PC-3 (cell line): Measurements from ENCODE around the gene KCTD17. TPM values are rescaled to one million over a fixed set of nuclear protein-coding genes. Genes with fewer than 3 reads are reported as not detected.
A peak's percentile ranks its signal among the peaks of the same experiment; 100 is the strongest.

ENCODE experiments used
- ATAC-seq: fragments of 200-7000 bp; cut with Tn5 transposase; 2 replicates; pipeline ENCODE4 v1.9.1; 2020; ENCODE audit warnings: mild to moderate bottlenecking, moderate library complexity
- BruUV-seq: library from RNA; stranded (reverse); fragments of 400-500 nt; replicated peaks from 2 replicates; lab custom pipeline; 2021; lab: Mats Ljungman, UMichigan
- CTCF ChIA-PET: fragments of 300-600 bp; sonication (Branson Sonifier 250); formaldehyde crosslinking; loops from one replicate; lab custom pipeline; 2022; ENCODE audit warnings: antibody characterized with exemption; lab: Charles Lee
- POLR2A ChIA-PET: fragments of 300-600 bp; sonication (Branson Sonifier 250); formaldehyde crosslinking; loops from one replicate; lab custom pipeline; 2022; ENCODE audit warnings: antibody characterized with exemption; ENCODE audit not compliant: unreplicated experiment; lab: Charles Lee
- DNase-seq: peaks from one replicate; pipeline ENCODE4 v3.0.0-alpha.2; 2015
- H2AFZ ChIP-seq: fragments of 300-600 bp; sonication (generic); 2 replicates; pipeline ENCODE4 v1.6.0; 2016; ENCODE audit warnings: antibody characterized with exemption, low read length
- H3F3A ChIP-seq: fragments of 300-600 bp; sonication (generic); one replicate; pipeline ENCODE4 v1.6.0; 2017; ENCODE audit warnings: antibody characterized with exemption, low read length, control low read depth, mild to moderate bottlenecking; ENCODE audit not compliant: unreplicated experiment
- H3K27ac ChIP-seq: fragments of 300-600 bp; sonication (generic); 2 replicates; pipeline ENCODE4 v1.5.1; 2016; ENCODE audit warnings: mild to moderate bottlenecking, low read length
- H3K27me3 ChIP-seq: fragments of 300-600 bp; sonication (generic); 2 replicates; pipeline ENCODE4 v1.6.1; 2016; ENCODE audit warnings: low read length, mixed read lengths
- H3K36me3 ChIP-seq: fragments of 300-600 bp; sonication (generic); 2 replicates; pipeline ENCODE4 v1.6.1; 2016; ENCODE audit warnings: low read depth, mixed run types, low read length, mixed read lengths
- H3K4me1 ChIP-seq: fragments of 300-600 bp; sonication (generic); 2 replicates; pipeline ENCODE4 v1.5.1; 2016; ENCODE audit warnings: low read length; ENCODE audit not compliant: insufficient read depth
- H3K4me2 ChIP-seq: fragments of 300-600 bp; sonication (generic); 2 replicates; pipeline ENCODE4 v1.6.0; 2016; ENCODE audit warnings: low read length
- H3K4me3 ChIP-seq: fragments of 300-600 bp; sonication (generic); 2 replicates; pipeline ENCODE4 v1.5.1; 2016; ENCODE audit warnings: mild to moderate bottlenecking, low read length, mixed read lengths
- H3K79me2 ChIP-seq: fragments of 300-600 bp; sonication (generic); 2 replicates; pipeline ENCODE4 v1.6.1; 2017; ENCODE audit warnings: low read length, mixed read lengths
- H3K9ac ChIP-seq: fragments of 300-600 bp; sonication (generic); 2 replicates; pipeline ENCODE4 v1.6.0; 2016; ENCODE audit warnings: mild to moderate bottlenecking, low read length
- H3K9me2 ChIP-seq: fragments of 300-600 bp; sonication (generic); replicated peaks from 2 replicates; pipeline ENCODE4 v1.6.1; 2016; ENCODE audit warnings: mixed run types, low read length, mixed read lengths
- H3K9me3 ChIP-seq: fragments of 300-600 bp; sonication (generic); 2 replicates; pipeline ENCODE4 v1.6.1; 2016; ENCODE audit warnings: low read length, mixed read lengths
- H4K20me1 ChIP-seq: fragments of 300-600 bp; sonication (generic); 2 replicates; pipeline ENCODE4 v1.6.1; 2016; ENCODE audit warnings: low read length, mixed read lengths
- EZH2 ChIP-seq: fragments of 300-600 bp; sonication (generic); IDR thresholded peaks from one replicate; pipeline ENCODE4 v1.6.1; 2017; ENCODE audit warnings: antibody characterized with exemption, mild to moderate bottlenecking, low read length; ENCODE audit not compliant: unreplicated experiment
- EZH2phosphoT487 ChIP-seq: fragments of 300-600 bp; sonication (generic); IDR thresholded peaks from 2 replicates; pipeline ENCODE4 v1.6.1; 2018; ENCODE audit warnings: mild to moderate bottlenecking, antibody characterized with exemption, low read length, borderline replicate concordance
- intact Hi-C: fragments of 100-400 bp; cut with micrococcal nuclease; formaldehyde crosslinking; loops from 2 replicates; pipeline ENCODE4 v1.9.0; 2023
- total RNA-seq: library from RNA; depleted of rRNA; stranded (reverse); fragments of >200 nt; gene quantifications from 2 replicates; pipeline ENCODE4 v1.2.3, GENCODE V29; 2014
- TF ChIP-seq, protein P1 (sequence below): fragments of 300-600 bp; sonication (generic); conservative IDR thresholded peaks from 2 replicates; pipeline ENCODE4 v1.5.1; 2017; ENCODE audit warnings: antibody characterized with exemption, low read depth, mild to moderate bottlenecking, low read length

KCTD17 gene
- total RNA-seq, 1 experiment from 2014 or later: 25.9 TPM

DNA sequence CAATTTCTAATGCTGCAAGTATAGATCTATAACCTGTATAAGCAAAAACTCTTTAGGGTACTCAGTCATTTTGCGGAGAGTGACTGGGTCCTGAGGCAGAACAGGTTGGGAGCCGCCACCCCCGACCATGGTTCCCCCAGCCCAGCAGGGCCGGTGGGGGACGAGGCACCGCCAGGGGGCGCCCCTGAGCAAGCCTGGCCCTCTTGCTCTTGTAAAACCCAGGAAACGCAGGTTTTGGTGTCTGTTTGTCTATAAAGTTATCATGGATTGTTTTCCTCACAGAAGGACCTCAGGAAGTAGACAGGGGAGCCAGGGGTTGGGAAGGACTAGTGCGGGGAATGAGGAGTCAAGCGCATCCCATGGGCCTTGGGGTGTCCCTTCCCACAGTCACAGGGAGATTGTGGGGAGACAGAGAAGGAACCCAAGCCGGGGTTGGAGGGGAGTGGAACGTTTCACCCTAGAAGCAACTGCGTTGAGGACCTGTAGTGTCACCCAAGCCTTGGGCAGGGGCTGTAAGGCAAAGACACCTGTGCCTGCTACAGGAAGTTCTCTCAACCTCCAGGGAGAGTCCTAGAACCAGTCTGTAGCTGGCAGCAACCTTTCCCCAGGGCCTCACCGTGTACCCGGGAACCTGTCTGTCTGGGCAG is 26.4 kb downstream of the KCTD17 start:
- Histone ChIP-seq H2AFZ (0 out of 2 replicates have a peak overlapping the region, but pooled peaks have one; percentile 37), H3K27me3 (0 out of 2 replicates have a peak, but pooled peaks cover 8% of the 10 kb centered on the region), H3K4me2 (no peak overlapping the region), H4K20me1 (no peaks in the 10 kb centered on the region), H3K79me2 (no peaks in the 10 kb centered on the region), H3K9me3 (no peaks in the 10 kb centered on the region), H3K9me2 (no peaks in the 10 kb centered on the region), H3K4me1 (no peaks in the 10 kb centered on the region), H3K9ac (no peak overlapping the region), H3K27ac (no peak overlapping the region), H3K36me3 (no peaks in the 10 kb centered on the region), H3K4me3 (no peak overlapping the region), H3F3A (no peaks in the 10 kb centered on the region)
- BruUV-seq: no TSS peak
- CTCF ChIA-PET: no interaction called here
- DNase-seq (peak; percentile 58), ATAC-seq (peak; percentile 50; the same call in 1 of the 2 replicates)
- POLR2A ChIA-PET: no interaction called here
- intact Hi-C loops: loop anchor here (10.0 kb wide), 1 partner anchor 117 kb away; no protein-coding TSS in a partner anchor
- TF ChIP-seq, protein P1, sequence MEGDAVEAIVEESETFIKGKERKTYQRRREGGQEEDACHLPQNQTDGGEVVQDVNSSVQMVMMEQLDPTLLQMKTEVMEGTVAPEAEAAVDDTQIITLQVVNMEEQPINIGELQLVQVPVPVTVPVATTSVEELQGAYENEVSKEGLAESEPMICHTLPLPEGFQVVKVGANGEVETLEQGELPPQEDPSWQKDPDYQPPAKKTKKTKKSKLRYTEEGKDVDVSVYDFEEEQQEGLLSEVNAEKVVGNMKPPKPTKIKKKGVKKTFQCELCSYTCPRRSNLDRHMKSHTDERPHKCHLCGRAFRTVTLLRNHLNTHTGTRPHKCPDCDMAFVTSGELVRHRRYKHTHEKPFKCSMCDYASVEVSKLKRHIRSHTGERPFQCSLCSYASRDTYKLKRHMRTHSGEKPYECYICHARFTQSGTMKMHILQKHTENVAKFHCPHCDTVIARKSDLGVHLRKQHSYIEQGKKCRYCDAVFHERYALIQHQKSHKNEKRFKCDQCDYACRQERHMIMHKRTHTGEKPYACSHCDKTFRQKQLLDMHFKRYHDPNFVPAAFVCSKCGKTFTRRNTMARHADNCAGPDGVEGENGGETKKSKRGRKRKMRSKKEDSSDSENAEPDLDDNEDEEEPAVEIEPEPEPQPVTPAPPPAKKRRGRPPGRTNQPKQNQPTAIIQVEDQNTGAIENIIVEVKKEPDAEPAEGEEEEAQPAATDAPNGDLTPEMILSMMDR: peak; percentile 87
- TF ChIP-seq EZH2phosphoT487: no peak

DNA sequence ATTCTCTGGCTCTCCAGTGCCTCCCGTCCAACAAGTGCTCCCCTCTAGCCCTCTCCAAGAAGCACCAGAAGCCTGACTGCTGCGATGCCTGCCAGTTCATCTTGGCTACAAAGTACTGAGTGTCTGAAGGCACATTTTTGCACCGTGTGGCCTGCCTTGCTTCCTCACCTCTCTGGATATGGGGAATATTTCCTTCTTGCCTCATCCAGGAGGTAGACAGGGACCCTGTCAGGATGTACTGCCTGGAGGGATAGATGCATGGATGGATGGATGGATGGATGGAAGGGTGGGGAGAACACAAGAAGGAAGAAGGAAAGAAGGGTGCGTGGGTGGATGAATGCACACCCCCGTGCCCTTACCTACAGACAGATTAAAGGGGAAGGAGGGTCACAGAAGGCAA is 27.6 kb downstream of the KCTD17 start:
- intact Hi-C loops: loop anchor here (10.0 kb wide), 1 partner anchor 116 kb away; no protein-coding TSS in a partner anchor
- DNase-seq (no peak), ATAC-seq (no peak)
- Histone ChIP-seq H3K9me3 (no peaks in the 10 kb centered on the region), H3K4me3 (no peak overlapping the region), H3F3A (no peaks in the 10 kb centered on the region), H2AFZ (no peak overlapping the region), H3K36me3 (no peaks in the 10 kb centered on the region), H3K9me2 (no peaks in the 10 kb centered on the region), H4K20me1 (no peaks in the 10 kb centered on the region), H3K4me1 (no peaks in the 10 kb centered on the region), H3K4me2 (no peak overlapping the region), H3K27ac (no peak overlapping the region), H3K9ac (no peak overlapping the region), H3K27me3 (0 out of 2 replicates have a peak, but pooled peaks cover 8% of the 10 kb centered on the region), H3K79me2 (no peaks in the 10 kb centered on the region)
- ChIA-PET POLR2A (no interaction called here), CTCF (no interaction called here)
- no TSS peak for BruUV-seq
- no peak for TF ChIP-seq EZH2phosphoT487
- TF ChIP-seq EZH2: no peak
- TF ChIP-seq, protein P1: no peak

DNA sequence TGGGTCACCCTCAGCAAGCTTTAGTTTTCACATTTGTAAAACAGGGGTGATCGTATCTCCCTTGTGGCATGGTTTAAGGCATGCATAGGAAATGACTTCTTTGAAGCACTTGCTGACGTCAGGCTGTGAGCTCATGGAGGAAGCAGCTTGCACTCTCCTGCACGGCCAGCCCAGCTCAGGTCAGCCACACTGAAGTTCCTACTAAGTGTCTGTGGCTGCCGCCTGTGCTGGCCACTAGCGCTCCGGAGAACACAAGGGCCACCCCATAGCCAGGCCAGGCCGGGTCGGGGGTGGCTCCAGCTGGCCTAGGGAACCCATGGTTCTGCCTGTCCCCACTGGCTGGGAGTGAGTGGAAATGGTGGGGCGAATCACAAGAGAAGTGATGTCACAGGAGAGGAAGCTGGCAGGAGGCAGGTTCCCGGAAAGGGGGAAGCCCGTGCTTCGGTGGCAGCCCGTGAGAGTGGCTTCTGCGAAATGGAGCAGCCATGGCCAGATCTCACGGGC is 28.2 kb downstream of the KCTD17 start:
- intact Hi-C loops: loop anchor here (10.0 kb wide), 1 partner anchor 115 kb away; no protein-coding TSS in a partner anchor
- TF ChIP-seq, protein P1: no peak
- no peak for TF ChIP-seq EZH2
- TF ChIP-seq EZH2phosphoT487: no peak
- BruUV-seq: no TSS peak
- ATAC-seq (no peak), DNase-seq (no peak)
- Histone ChIP-seq H2AFZ (no peak overlapping the region), H3K9ac (no peak overlapping the region), H3K9me2 (no peaks in the 10 kb centered on the region), H3K9me3 (no peaks in the 10 kb centered on the region), H4K20me1 (no peaks in the 10 kb centered on the region), H3K27me3 (0 out of 2 replicates have a peak, but pooled peaks cover 7% of the 10 kb centered on the region), H3K4me1 (no peaks in the 10 kb centered on the region), H3K36me3 (no peaks in the 10 kb centered on the region), H3K4me2 (no peak overlapping the region), H3F3A (no peaks in the 10 kb centered on the region), H3K27ac (no peak overlapping the region), H3K4me3 (no peak overlapping the region), H3K79me2 (no peaks in the 10 kb centered on the region)
- CTCF ChIA-PET: no interaction called here
- POLR2A ChIA-PET: no interaction called here
